ENCODE results near the gene UPK1A.
A peak's percentile ranks its signal among the peaks of the same experiment; 100 is the strongest.

The UPK1A gene

GRCh38 chr19:35666251-35666913, at the start of gene UPK1A:
Gene UPK1A (plus strand): TSS chr19:35666517. CDS start chr19:35666813, 296 bp downstream.
- no peak within 1 kb of the TSS for H3K4me3 ChIP-seq (ENCODE audit: low read depth, low read length)
- H3K36me3 ChIP-seq (ENCODE audit: control insufficient read depth, insufficient read depth, low read length) = no peaks in the 10 kb centered on the region
- H3K27me3 ChIP-seq (ENCODE audit: control insufficient read depth, insufficient read depth, low read length) = peaks cover 9% of the 10 kb centered on the region
- no peaks in the 10 kb centered on the region for H3K9me3 ChIP-seq (ENCODE audit: control insufficient read depth, insufficient read depth, low read length)
- H3K9ac ChIP-seq (ENCODE audit: low read depth, low read length) = no peak within 1 kb of the TSS
- H3K4me1 ChIP-seq (ENCODE audit: control insufficient read depth, insufficient read depth, low read length) = no peaks in the 10 kb centered on the region

DNA sequence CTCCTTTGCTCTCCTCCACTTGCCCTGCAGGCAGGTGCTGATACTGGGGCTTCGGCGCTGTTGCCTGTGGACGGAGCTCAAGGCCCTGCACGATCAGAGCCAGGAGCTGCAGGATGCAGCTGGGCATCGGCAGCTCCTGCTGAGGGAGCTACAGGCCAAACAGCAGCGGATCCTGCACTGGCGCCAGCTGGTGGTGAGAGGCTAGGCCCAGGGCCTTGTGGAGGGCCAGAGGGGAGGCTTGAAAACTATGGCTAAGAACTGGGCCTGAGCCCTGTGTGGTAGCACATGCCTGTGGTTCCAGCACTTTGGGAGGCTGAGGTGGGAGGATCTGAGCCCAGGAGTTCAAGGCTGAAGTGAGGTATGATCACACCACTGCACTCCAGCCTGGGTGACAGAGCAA, 47.5 kb upstream of the UPK1A start:
- peaks cover 24% of the 10 kb centered on the region for H3K36me3 ChIP-seq (ENCODE audit: control insufficient read depth, insufficient read depth, low read length)
- H3K4me3 ChIP-seq (ENCODE audit: low read depth, low read length) = no peak overlapping the region
- no peaks in the 10 kb centered on the region for H3K9me3 ChIP-seq (ENCODE audit: control insufficient read depth, insufficient read depth, low read length)
- H3K4me1 ChIP-seq (ENCODE audit: control insufficient read depth, insufficient read depth, low read length) = no peaks in the 10 kb centered on the region
- no peak overlapping the region for H3K9ac ChIP-seq (ENCODE audit: low read depth, low read length)
- no peaks in the 10 kb centered on the region for H3K27me3 ChIP-seq (ENCODE audit: control insufficient read depth, insufficient read depth, low read length)

DNA sequence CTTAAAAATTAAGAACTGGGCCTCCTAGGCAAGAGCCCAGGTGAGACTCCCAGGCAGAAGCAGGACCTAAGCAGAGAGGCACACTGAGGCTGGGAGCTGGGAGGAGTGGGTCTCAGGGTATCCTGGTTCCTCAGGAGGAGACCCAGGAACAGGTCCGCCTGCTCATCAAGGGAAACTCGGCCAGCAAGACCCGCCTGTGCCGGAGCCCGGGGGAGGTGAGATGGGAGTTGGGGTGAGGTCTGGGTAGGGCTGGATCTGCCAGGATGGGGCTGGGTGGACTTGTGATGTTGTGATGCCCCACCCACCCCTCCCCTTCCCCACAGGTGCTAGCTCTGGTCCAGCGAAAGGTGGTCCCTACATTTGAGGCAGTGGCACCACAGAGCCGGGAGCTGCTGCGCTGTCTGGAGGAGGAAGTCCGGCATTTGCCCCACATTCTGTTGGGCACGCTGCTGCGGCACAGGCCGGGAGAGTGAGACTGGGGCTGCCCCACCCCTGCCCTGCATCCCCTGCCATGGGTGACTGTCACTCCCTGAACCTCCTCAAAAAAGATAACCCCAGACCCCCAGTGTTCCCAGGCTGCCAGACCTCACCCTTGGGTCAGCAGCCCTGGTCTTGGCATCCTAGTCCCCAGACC, 46.9 kb upstream of the UPK1A start:
- Histone ChIP-seq H3K27me3 (ENCODE audit: control insufficient read depth, insufficient read depth, low read length) (no peaks in the 10 kb centered on the region), H3K4me1 (ENCODE audit: control insufficient read depth, insufficient read depth, low read length) (no peaks in the 10 kb centered on the region), H3K36me3 (ENCODE audit: control insufficient read depth, insufficient read depth, low read length) (peaks cover 24% of the 10 kb centered on the region), H3K4me3 (ENCODE audit: low read depth, low read length) (no peak overlapping the region), H3K9ac (ENCODE audit: low read depth, low read length) (no peak overlapping the region), H3K9me3 (ENCODE audit: control insufficient read depth, insufficient read depth, low read length) (no peaks in the 10 kb centered on the region)

- Histone ChIP-seq H3K9ac (ENCODE audit: low read depth, low read length) (no peak overlapping the region), H3K9me3 (ENCODE audit: control insufficient read depth, insufficient read depth, low read length) (no peaks in the 10 kb centered on the region), H3K4me1 (ENCODE audit: control insufficient read depth, insufficient read depth, low read length) (no peaks in the 10 kb centered on the region), H3K36me3 (ENCODE audit: control insufficient read depth, insufficient read depth, low read length) (peaks cover 19% of the 10 kb centered on the region), H3K4me3 (ENCODE audit: low read depth, low read length) (no peak overlapping the region), H3K27me3 (ENCODE audit: control insufficient read depth, insufficient read depth, low read length) (no peaks in the 10 kb centered on the region)
Measured at GRCh38 chr19:35620001-35620400, 46.3 kb upstream of the UPK1A start.

- Histone ChIP-seq H3K9ac (ENCODE audit: low read depth, low read length) (no peak overlapping the region), H3K36me3 (ENCODE audit: control insufficient read depth, insufficient read depth, low read length) (peaks cover 14% of the 10 kb centered on the region)
Measured at GRCh38 chr19:35621708-35622107, 44.6 kb upstream of the UPK1A start.

DNA sequence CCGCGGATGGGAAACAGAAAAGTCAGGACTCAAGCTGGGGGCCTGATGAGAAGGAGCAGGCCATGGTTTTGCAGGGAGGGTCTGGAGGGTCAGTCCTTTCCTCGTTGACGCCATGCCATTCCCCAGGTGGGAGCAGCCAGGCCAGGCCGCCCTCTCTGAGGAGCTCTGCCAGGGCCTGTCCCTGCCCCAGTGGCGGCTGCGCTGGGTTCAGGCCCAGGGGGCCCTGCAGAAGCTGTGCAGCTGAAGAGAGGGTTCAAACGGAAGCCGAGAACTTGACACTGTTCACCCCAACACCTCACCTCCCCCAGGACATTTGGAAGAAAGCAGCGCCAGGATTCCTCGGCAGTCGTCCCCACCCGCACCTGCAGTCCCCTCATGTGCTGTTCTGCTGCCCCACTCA, 43.6 kb upstream of the UPK1A start:
- Histone ChIP-seq H3K9me3 (ENCODE audit: control insufficient read depth, insufficient read depth, low read length) (no peaks in the 10 kb centered on the region), H3K9ac (ENCODE audit: low read depth, low read length) (peak overlapping the region; percentile 54), H3K36me3 (ENCODE audit: control insufficient read depth, insufficient read depth, low read length) (peaks cover 9% of the 10 kb centered on the region), H3K4me3 (ENCODE audit: low read depth, low read length) (no peak overlapping the region), H3K27me3 (ENCODE audit: control insufficient read depth, insufficient read depth, low read length) (no peaks in the 10 kb centered on the region), H3K4me1 (ENCODE audit: control insufficient read depth, insufficient read depth, low read length) (no peaks in the 10 kb centered on the region)

More at GRCh38 chr19:35621708-35622107, 44.6 kb upstream of the UPK1A start:
- Histone ChIP-seq H3K27me3 (ENCODE audit: control insufficient read depth, insufficient read depth, low read length) (no peaks in the 10 kb centered on the region), H3K9me3 (ENCODE audit: control insufficient read depth, insufficient read depth, low read length) (no peaks in the 10 kb centered on the region), H3K4me1 (ENCODE audit: control insufficient read depth, insufficient read depth, low read length) (no peaks in the 10 kb centered on the region), H3K4me3 (ENCODE audit: low read depth, low read length) (no peak overlapping the region)

DNA sequence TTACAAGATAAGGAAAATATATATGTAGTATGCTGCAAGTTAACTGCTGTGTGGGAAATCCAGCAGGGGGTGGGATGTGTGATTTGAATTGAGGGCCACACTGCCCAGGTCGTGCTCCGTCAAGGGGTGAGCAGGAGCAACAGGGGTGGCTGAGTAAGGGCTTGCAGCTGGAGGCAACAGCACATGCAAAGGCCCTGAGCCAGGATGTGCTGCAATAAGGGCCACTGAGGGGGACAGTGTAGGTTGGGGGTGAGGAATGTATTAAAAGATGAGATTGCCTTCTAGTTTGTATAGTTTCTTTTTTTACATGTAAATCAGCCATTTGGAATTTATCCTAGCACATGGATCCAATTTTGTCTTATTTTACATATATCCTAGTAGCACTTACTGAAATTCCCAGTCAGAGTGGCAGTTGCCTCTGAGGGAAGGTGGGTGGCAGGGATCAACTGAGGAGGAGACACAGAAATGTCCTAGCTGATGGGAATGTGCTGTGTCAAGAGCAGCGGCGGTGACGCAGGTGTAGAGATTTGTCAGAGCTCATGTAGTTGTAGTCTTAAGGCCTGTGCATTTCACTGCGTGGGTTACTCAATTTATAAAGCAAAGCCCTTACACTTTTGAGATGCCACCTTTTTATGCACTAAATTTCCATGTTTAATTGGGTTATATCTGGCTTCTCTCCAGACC, 42.8 kb upstream of the UPK1A start:
- Histone ChIP-seq H3K9ac (ENCODE audit: low read depth, low read length) (no peak overlapping the region), H3K4me1 (ENCODE audit: control insufficient read depth, insufficient read depth, low read length) (no peaks in the 10 kb centered on the region), H3K9me3 (ENCODE audit: control insufficient read depth, insufficient read depth, low read length) (no peaks in the 10 kb centered on the region), H3K4me3 (ENCODE audit: low read depth, low read length) (no peak overlapping the region), H3K27me3 (ENCODE audit: control insufficient read depth, insufficient read depth, low read length) (no peaks in the 10 kb centered on the region), H3K36me3 (ENCODE audit: control insufficient read depth, insufficient read depth, low read length) (peaks cover 9% of the 10 kb centered on the region)

DNA sequence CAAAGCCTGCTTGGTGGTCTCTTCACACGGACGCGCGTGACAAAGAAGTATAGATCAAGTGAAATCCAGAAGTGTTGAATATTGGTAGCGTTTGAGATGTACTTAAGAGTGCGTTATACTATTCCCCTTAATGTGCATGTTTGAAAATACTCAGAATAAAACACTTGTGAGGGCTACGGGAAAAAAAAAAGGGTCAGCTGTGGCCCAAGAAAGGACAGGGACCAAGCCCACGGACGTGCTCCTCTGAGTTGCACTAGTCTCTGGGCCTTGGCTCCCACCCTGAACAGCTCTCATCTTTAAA, 38.1 kb upstream of the UPK1A start:
- Histone ChIP-seq H3K36me3 (ENCODE audit: control insufficient read depth, insufficient read depth, low read length) (peaks cover 25% of the 10 kb centered on the region), H3K9ac (ENCODE audit: low read depth, low read length) (peak overlapping the region; percentile 70), H3K4me3 (ENCODE audit: low read depth, low read length) (peak overlapping the region; percentile 80), H3K9me3 (ENCODE audit: control insufficient read depth, insufficient read depth, low read length) (no peaks in the 10 kb centered on the region), H3K4me1 (ENCODE audit: control insufficient read depth, insufficient read depth, low read length) (no peaks in the 10 kb centered on the region), H3K27me3 (ENCODE audit: control insufficient read depth, insufficient read depth, low read length) (no peaks in the 10 kb centered on the region)

DNA sequence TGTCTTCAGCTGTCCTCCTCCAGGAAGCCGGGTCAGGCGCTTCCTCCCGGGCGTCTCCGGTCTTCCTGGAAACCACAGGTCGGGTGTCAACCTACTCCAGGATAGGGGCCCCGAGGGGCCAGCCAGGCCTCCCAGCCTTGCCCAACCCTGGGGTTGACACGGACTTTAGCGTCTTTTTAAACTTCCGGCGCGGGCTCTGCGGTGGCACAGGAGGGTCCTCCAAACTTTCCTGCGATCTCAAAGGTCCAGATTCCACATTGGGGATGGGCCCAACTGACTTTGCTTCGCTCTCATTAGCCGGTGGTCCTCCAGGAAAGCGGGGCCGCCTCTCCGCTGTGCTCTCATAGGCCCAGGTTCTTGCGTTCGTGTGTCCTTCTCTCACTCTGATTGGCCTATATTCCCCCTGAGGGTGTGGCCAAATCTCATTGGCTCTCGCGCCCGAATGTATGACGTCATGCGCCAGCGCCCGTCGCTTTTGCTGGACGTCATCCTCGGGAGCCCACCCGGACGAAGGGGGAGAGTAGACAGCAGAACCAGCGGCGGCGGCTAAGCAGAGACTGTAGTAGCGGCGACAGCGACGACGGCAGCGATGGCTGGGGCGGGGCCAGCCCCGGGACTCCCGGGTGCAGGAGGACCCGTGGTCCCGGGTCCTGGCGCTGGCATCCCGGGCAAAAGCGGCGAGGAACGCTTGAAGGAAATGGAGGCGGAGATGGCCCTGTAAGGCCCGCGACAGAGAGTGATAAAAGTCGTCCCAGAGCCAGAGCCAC, 37.6 kb upstream of the UPK1A start, which contains the start of gene RBM42:
Gene RBM42 (plus strand): TSS at position 472 of the 767 bp plus-strand sequence. CDS start 118 bp downstream, at position 590.
- H3K4me1 ChIP-seq (ENCODE audit: control insufficient read depth, insufficient read depth, low read length) = no peaks in the 10 kb centered on the region
- H3K27me3 ChIP-seq (ENCODE audit: control insufficient read depth, insufficient read depth, low read length) = no peaks in the 10 kb centered on the region
- H3K9me3 ChIP-seq (ENCODE audit: control insufficient read depth, insufficient read depth, low read length) = no peaks in the 10 kb centered on the region
- peak within 1 kb of the TSS; percentile 70 for H3K9ac ChIP-seq (ENCODE audit: low read depth, low read length)
- peaks cover 23% of the 10 kb centered on the region for H3K36me3 ChIP-seq (ENCODE audit: control insufficient read depth, insufficient read depth, low read length)
- peak within 1 kb of the TSS; percentile 84 for H3K4me3 ChIP-seq (ENCODE audit: low read depth, low read length)

GRCh38 chr19:35629332-35629633, 37.0 kb upstream of the UPK1A start:
- H3K4me3 ChIP-seq (ENCODE audit: low read depth, low read length) = peak overlapping the region; percentile 84
- H3K36me3 ChIP-seq (ENCODE audit: control insufficient read depth, insufficient read depth, low read length) = peaks cover 28% of the 10 kb centered on the region
- H3K9ac ChIP-seq (ENCODE audit: low read depth, low read length) = peak overlapping the region; percentile 70
- no peaks in the 10 kb centered on the region for H3K4me1 ChIP-seq (ENCODE audit: control insufficient read depth, insufficient read depth, low read length)
- H3K27me3 ChIP-seq (ENCODE audit: control insufficient read depth, insufficient read depth, low read length) = no peaks in the 10 kb centered on the region
- no peaks in the 10 kb centered on the region for H3K9me3 ChIP-seq (ENCODE audit: control insufficient read depth, insufficient read depth, low read length)

- Histone ChIP-seq H3K4me3 (ENCODE audit: low read depth, low read length) (no peak overlapping the region), H3K9me3 (ENCODE audit: control insufficient read depth, insufficient read depth, low read length) (no peaks in the 10 kb centered on the region), H3K36me3 (ENCODE audit: control insufficient read depth, insufficient read depth, low read length) (peaks cover 48% of the 10 kb centered on the region), H3K4me1 (ENCODE audit: control insufficient read depth, insufficient read depth, low read length) (no peaks in the 10 kb centered on the region), H3K9ac (ENCODE audit: low read depth, low read length) (no peak overlapping the region), H3K27me3 (ENCODE audit: control insufficient read depth, insufficient read depth, low read length) (no peaks in the 10 kb centered on the region)
Measured at GRCh38 chr19:35633727-35634440, 32.4 kb upstream of the UPK1A start.

Measured in iPS-15b (cell line).